Retina (tissue), 1 donor: ENCODE results near the gene RABGEF1.
A peak's percentile ranks its signal among the peaks of the same experiment; 100 is the strongest.
"Not testable (repeated sequence)": the region's sequence is repeated elsewhere in the genome, so short reads cannot be mapped to it uniquely, and the experiment has no call there.

Experiments
- DNase-seq: peaks from one replicate; pipeline ENCODE4 v3.0.0-alpha.2; 2016

RABGEF1 gene

DNA sequence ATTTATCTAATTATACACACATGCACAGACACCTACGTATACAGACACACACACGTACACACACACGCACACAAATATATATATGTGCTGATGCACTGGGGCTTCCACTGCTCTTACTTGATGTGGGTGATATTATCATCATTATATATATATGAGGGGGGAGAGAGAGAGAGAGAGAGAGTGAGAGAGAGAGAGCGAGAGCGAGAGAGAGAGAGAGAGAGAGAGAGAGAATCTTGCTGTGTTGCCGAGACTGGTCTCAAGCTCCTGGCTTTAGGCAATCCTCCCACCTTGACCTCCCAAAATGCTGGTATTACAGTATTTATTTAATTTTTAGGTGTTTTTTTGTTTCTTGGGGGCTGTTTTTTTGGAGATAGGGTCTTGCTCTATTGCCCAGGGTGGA lies 3.6 kb upstream of the RABGEF1 start:
- DNase-seq, result no peak

- no peak for DNase-seq
These were observed 2.9 kb upstream of the RABGEF1 start for GRCh38 chr7:66737667-66738066.

DNA sequence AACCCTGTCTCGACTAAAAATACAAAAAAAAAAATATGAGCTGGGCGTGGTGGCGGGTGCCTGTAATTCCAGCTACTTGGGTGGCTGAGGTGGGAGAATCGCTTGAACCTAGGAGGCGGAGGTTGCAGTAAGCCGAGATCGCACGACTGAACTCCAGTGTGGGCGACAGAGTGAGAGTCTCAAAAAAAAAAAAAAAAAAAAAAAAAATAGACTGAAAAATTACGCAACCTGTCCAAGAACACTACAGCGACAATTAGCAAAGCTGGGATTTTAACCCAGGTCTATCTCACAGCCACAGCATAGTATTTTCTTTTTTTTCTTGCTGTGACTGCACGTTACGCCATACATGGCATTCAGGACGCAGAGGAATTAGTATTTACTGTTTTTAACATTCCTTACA lies 1.1 kb upstream of the RABGEF1 start:
- DNase-seq, result no peak

DNA sequence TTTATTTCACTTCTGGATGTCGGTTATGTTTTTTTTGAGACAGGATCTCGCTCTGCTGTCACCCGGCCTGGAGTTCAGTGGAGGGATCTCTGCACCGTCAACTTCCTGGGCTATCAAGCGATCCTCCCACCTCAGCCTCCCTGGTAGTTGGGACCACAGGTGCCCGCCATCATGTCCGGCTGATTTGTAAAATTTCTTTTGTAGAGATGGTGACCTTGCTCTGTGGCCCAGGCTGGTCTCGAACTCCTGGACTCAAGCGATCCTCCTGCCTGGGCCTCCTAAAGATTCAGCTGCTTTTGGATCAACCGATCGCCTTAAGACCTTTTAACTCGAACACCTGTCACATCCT lies 606 bp upstream of the RABGEF1 start:
- no peak for DNase-seq

- peak; percentile 40 for DNase-seq
These were observed 612 bp downstream of the RABGEF1 start for GRCh38 chr7:66740980-66741709.

DNA sequence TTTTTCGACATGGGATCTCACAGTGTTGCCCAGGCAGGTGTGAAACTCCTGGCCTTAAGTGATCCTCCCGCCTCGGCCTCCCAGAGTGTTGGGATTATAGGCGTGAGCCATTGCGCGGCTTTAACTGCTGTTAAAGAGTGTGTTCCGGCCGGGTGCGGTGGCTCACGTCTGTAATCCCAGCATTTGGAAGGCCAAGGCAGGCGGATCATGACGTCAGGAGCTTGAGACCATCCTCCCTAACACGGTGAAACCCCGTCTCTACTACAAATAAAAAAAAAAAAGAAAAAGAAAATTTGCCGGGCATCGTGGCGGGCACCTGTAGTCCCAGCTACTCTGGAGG lies 1.1 kb downstream of the RABGEF1 start:
- no peak for DNase-seq

DNA sequence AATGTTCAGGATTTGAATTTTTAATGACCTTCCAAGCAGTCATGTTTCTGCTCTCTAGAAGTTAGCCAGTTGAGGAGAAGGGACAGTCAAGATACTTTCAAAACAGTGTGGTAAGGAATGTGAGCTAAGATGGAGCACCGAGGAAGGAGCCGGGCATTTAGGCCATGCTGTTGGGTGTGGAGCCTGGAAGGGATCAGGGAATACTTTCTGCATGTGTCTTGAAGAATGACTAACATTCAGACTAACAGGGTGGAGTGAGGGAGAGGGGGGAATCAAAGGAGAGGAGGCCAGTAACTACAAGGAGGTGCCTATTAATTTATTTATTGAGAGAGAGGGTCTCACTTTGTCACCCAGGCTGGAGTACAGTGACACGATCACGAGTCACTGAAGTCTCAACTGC lies 1.8 kb downstream of the RABGEF1 start:
- not testable (repeated sequence) for DNase-seq

GRCh38 chr7:66743920-66744319 lies 3.4 kb downstream of the RABGEF1 start:
- DNase-seq, result no peak

DNA sequence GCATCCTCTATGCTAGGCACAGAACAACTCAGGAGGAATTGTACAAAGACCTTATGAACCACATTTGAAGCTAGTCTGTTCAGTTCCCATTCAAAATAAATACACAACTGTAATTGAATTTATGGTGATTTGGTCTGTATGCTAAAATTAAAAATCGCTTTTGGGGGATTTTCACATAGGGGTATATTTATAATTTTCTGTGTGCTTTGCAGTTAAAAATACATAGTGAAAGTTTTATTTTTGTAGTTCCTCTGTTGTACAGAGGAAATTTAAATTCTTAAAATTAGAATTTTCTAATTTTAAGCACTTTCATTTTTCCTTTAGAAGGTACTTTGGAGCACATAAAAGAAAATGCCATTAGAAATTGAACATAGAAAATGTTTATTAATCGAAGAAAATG lies 6.9 kb downstream of the RABGEF1 start:
- DNase-seq, result no peak

- DNase-seq, result peak; percentile 46
These were observed 7.5 kb downstream of the RABGEF1 start for GRCh38 chr7:66747881-66748511.

DNA sequence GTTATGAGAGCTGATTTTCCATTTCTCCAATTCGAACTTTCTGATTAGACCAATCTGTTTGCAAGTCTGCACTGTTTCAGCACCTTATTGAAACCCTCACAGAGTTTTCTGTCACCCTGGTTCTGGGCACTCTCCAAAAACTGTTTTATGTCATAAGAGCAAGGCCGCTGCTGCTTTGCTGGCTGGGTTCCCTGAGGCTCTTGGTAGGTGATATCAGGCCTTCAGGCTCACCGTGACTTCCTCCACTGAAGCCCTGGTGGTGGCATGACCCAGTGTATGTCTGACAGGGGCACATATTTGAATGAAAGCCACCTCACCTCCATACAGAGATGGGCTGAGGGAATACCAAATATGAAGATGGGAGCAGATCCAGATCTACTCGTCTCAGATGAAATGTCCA lies 8.3 kb downstream of the RABGEF1 start:
- no peak for DNase-seq

DNA sequence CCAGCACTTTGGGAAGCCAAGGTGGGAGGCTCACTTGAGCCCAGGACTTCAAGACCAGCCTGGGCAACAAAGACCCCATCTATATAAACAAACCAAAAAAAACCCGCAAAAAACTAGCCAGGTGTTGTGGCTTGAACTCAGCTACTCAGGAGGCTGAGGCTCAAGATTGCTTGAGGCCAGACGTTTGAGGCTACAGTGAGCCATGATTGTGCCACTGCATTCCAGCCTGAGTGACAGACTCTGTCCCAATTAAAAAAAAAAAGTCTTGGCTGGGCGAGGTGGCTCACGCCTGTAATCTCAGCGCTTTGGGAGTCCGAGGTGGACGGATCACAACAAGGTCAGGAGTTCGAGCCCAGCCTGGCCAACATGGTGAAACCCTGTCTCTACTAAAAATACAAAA lies 11.4 kb downstream of the RABGEF1 start:
- DNase-seq, result no peak

- no peak for DNase-seq
These were observed 14.0 kb downstream of the RABGEF1 start for GRCh38 chr7:66754541-66754940.

- DNase-seq, result not testable (repeated sequence)
These were observed 14.5 kb downstream of the RABGEF1 start for GRCh38 chr7:66755059-66755458.

DNA sequence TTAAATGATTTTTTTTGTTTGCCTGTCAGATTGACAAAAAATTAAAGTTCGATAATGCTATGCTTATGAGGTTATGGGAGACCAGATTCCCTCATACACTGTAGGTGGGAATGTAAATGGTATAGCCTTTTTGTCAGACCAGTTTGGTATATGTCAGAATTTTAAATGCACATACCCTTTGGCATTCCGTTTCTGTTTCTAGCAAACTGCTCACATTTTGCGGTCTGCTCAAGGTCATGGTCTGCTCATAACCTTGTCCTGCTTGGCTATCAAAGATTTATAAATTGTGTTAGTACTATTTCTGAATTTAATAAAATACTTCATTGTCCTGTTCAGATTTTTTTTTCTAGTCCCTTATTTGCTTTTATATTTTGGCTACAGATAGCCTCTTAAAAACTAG lies 15.7 kb downstream of the RABGEF1 start:
- not testable (repeated sequence) for DNase-seq

DNA sequence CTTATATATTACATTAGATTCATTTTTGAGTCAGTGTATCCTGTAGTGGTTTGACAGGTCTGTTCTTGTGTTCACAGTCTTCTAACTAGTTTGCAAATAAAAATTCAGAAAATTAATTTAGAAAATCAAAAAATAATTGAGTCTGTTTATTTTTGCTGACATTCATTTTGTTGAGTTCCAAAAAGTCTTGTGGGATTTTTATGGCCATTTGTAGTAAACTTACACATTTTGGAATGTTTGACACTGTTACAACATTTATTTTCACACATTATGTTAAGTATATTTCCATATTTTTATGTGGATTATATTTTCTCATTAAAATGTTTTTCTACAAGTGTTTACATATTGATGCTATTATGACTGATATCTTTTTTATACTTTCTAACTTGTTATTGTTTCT lies 16.4 kb downstream of the RABGEF1 start:
- no peak for DNase-seq

GRCh38 chr7:66757939-66758338 lies 17.4 kb downstream of the RABGEF1 start:
- no peak for DNase-seq

DNA sequence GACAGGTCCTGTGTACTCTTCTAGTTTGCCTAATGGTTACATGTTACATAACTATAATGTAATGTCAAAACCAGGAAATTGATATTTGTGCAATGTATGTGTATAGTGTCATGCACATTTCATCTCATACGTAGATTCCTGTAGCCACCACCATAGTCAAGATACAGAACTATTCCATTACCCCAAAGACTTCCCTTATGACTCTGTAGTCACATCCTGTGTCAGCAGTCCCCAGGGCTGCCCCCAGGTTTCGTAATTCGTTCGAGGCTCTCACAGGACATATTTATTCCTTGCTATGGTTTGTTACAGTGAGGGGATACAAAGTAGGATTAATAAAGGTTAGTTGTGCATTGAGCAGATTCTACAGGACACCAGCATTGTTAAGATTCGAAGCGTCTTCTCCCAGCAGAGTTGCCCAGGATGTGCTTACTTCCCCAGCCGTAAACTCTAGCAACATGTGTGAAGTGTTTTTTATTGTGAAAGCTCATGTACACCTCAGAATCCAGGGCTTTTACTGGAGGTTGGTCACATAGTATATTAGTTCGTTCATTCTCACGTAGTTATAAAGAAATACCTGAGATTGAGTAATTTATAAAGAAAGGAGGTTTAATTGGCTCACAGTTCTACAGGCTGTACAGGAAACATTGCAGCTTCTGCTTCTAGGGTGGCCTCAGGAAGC lies 18.6 kb downstream of the RABGEF1 start:
- DNase-seq, result no peak

DNA sequence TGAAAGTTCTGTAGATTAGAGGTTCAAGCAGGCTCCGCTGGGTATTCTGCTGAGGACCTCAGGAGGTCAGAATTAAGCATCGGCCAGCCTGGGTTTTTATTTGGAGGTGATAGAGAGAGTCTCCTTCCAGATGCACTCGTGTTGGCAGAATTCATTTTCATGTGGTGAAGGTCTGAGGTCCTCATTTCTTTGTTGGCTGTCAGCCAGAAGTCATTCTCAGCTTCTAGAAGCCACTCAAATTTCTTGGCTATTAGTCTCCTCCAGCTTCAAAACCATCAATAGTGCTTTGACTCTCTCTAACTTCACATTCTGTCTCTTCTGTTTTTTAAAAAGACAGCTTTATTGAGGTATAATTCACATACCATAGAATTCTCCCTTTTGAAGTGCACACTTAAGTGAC lies 22.6 kb downstream of the RABGEF1 start:
- DNase-seq, result not testable (repeated sequence)

- not testable (repeated sequence) for DNase-seq
These were observed 23.3 kb downstream of the RABGEF1 start for GRCh38 chr7:66763633-66764355.

GRCh38 chr7:66764905-66765304 lies 24.4 kb downstream of the RABGEF1 start:
- not testable (repeated sequence) for DNase-seq

- DNase-seq, result not testable (repeated sequence)
These were observed 24.9 kb downstream of the RABGEF1 start for GRCh38 chr7:66765322-66766025.

GRCh38 chr7:66766041-66766440 lies 25.5 kb downstream of the RABGEF1 start:
- DNase-seq, result no peak
